Medulla oblongata (tissue), 1 donor: Measurements from ENCODE around the gene DGKA.
"Not testable (repeated sequence)": the region's sequence is repeated elsewhere in the genome, so short reads cannot be mapped to it uniquely, and the experiment has no call there.

Experiments used
- DNase-seq: peaks from one replicate; pipeline ENCODE4 v3.0.0-alpha.2; 2015; ENCODE audit errors: extremely low spot score

DGKA gene

GRCh38 chr12:55996715-55997534 lies 66.0 kb downstream of the DGKA start, which contains the start of gene SUOX:
Gene SUOX, plus strand, starts transcription at chr12:55997276. Its CDS starts 4,946 bp downstream, at chr12:56002222.
- DNase-seq = peak; percentile 99

GRCh38 chr12:55997535-55997859 lies 66.5 kb downstream of the DGKA start:
- DNase-seq = no peak

DNA sequence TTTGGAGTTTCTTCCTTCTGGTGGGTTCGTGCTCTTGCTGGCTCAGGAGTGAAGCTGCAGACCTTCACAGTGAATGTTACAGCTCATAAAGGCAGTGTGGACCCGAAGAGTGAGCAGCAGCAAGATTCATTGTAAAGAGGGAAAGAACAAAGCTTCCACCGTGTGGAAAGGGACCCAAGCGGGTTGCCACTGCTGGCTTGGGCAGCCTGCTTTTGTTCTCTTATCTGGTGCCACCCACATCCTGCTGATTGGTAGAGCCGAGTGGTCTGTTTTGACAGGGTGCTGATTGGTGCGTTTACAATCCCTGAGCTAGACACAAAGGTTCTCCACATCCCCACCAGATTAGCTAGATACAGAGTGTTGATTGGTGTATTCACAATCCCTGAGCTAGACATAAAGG lies 68.6 kb downstream of the DGKA start:
- not testable (repeated sequence) for DNase-seq

DNA sequence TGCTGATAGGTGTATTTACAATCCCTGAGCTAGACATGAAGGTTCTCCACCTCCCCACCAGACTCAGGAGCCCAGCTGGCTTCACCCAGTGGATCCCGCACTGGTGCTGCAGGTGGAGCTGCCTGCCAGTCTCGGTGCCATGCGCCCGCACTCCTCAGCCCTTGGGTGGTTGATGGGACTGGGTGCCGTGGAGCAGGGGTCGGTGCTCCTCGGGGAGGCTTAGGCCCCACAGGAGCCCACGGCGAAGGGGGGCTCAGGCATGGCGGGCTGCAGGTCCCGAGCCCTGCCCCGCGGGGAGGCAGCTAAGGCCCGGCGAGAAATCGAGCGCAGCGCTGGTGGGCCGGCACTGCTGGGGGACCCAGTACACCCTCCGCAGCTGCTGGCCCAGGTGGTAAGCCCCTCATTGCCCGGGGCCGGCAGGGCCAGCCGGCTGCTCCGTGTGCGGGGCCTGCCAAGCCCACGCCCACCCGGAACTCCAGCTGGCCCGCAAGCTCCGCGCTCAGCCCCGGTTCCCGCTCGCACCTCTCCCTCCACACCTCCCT lies 69.1 kb downstream of the DGKA start:
- DNase-seq = not testable (repeated sequence)

GRCh38 chr12:56001487-56002100 lies 70.6 kb downstream of the DGKA start:
- DNase-seq = no peak

DNA sequence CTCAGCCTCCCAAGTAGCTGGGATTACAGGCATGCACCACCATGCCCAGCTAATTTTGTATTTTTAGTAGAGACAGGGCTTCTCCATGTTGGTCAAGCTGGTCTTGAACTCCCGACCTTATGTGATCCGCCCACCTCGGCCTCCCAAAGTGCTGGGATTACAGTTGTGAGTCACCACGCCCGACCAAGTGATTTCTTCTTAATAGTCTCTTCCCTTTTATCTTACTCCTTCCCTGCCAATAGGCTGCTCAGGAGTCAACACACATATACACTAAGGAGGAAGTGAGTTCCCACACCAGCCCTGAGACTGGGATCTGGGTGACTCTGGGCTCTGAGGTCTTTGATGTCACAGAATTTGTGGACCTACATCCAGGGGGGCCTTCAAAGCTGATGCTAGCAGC lies 72.4 kb downstream of the DGKA start:
- not testable (repeated sequence) for DNase-seq
